K562 (cell line): ENCODE results near the gene MAD1L1. TPM values are rescaled to one million over a fixed set of nuclear protein-coding genes. Genes with fewer than 3 reads are reported as not detected.
A peak's percentile ranks its signal among the peaks of the same experiment; 100 is the strongest.

ENCODE experiments used
- ATAC-seq: fragments of 200-7000 bp; cut with Tn5 transposase; 3 replicates; pipeline ENCODE4 v1.9.1; 2020; ENCODE audit warnings: moderate library complexity
- BruUV-seq: library from RNA; stranded (reverse); fragments of 400-500 nt; replicated peaks from 2 replicates; lab custom pipeline; 2021; lab: Mats Ljungman, UMichigan
- CTCF ChIA-PET: fragments of 300-600 bp; formaldehyde crosslinking; extraction: SDS; loops from one replicate; lab custom pipeline; 2021; ENCODE audit warnings: low intra/inter-chr PET ratio; lab: Yijun Ruan, JAX
- POLR2A ChIA-PET: fragments of 300-600, 350-650 bp; sonication (Branson Sonifier 250); formaldehyde crosslinking; extraction: SDS; loops from one replicate; lab custom pipeline; 2021; ENCODE audit warnings: antibody characterized with exemption, inconsistent platforms; lab: Yijun Ruan, JAX
- DNase-seq, 4 experiments: peaks; one replicate each; pipeline versions ENCODE4 v3.0.0 to v3.0.0-alpha.2; 2011 to 2018; ENCODE audit warnings: low spot score in 3 of 4, mixed read lengths in 3 of 4; ENCODE audit errors: extremely low read depth in 1 of 4
- FAIRE-seq: peaks from 2 replicates; lab custom pipeline; 2011; peaks lifted over from hg19 to GRCh38; lab: Jason Lieb, UNC
- H2AFZ ChIP-seq: 2 replicates; pipeline ENCODE4 v1.6.0; 2011; ENCODE audit warnings: low read depth, low read length, control low read depth, inconsistent platforms
- H3K27ac ChIP-seq: fragments of 200-600 bp; 3 replicates; pipeline ENCODE4 v1.8.0; 2011; ENCODE audit warnings: low read depth, mild to moderate bottlenecking, control low read depth, inconsistent platforms, low read length, moderate library complexity, mixed read lengths; ENCODE audit errors: extremely low read depth
- H3K27me3 ChIP-seq, 2 experiments: fragments of 300-600 bp in 1 of 2; 2 replicates in 1 of 2; 3 replicates in 1 of 2; pipeline versions ENCODE4 v1.6.0 to v1.8.0; 2011; ENCODE audit warnings: inconsistent platforms in 2 of 2, low read length in 2 of 2, mild to moderate bottlenecking in 1 of 2, mixed read lengths in 1 of 2, moderate library complexity in 1 of 2; ENCODE audit not compliant: control insufficient read depth in 2 of 2, insufficient read depth in 2 of 2
- H3K36me3 ChIP-seq: fragments of 300-600 bp; 3 replicates; pipeline ENCODE4 v1.8.0; 2011; ENCODE audit warnings: mild to moderate bottlenecking, low read length, inconsistent platforms; ENCODE audit not compliant: control insufficient read depth, insufficient read depth
- H3K4me1 ChIP-seq, 2 experiments: fragments of 200-600 bp in 1 of 2; replicated peaks in 1 of 2; 2 replicates in 1 of 2; 3 replicates in 1 of 2; pipeline versions ENCODE4 v1.5.1 to v1.8.0; 2011; ENCODE audit warnings: inconsistent platforms in 2 of 2, low read length in 2 of 2, mild to moderate bottlenecking in 1 of 2, mixed read lengths in 1 of 2, moderate library complexity in 1 of 2; ENCODE audit not compliant: control insufficient read depth in 2 of 2, insufficient read depth in 2 of 2
- H3K4me2 ChIP-seq: 2 replicates; pipeline ENCODE4 v1.6.1; 2011; ENCODE audit warnings: low read length, control low read depth, inconsistent platforms, mixed read lengths; ENCODE audit not compliant: insufficient read depth
- H3K4me3 ChIP-seq: fragments of 200-600 bp; sonication (generic), shearing (Covaris generic); 2 replicates; pipeline ENCODE4 v1.5.1; 2016; ENCODE audit warnings: control low read depth, inconsistent platforms
- H3K79me2 ChIP-seq: fragments of 200-600 bp; 3 replicates; pipeline ENCODE4 v1.8.0; 2011; ENCODE audit warnings: low read length, inconsistent platforms; ENCODE audit not compliant: control insufficient read depth, insufficient read depth
- H3K9ac ChIP-seq, 2 experiments: 2 replicates each; pipeline versions ENCODE4 v1.6.0 to v1.6.1; 2011; ENCODE audit warnings: low read depth in 2 of 2, low read length in 2 of 2, control low read depth in 1 of 2, inconsistent platforms in 1 of 2, mild to moderate bottlenecking in 1 of 2, mixed read lengths in 1 of 2; ENCODE audit not compliant: insufficient read depth in 1 of 2
- H3K9me1 ChIP-seq: one replicate; pipeline ENCODE4 v1.6.0; 2011; ENCODE audit warnings: inconsistent platforms, mild to moderate bottlenecking, low read length, moderate library complexity; ENCODE audit not compliant: control insufficient read depth, insufficient read depth
- H3K9me3 ChIP-seq: replicated peaks from 2 replicates; pipeline ENCODE4 v1.5.1; 2011; ENCODE audit warnings: low read depth, low read length, inconsistent platforms; ENCODE audit not compliant: control insufficient read depth, insufficient read depth
- H4K20me1 ChIP-seq: replicated peaks from 2 replicates; pipeline ENCODE4 v1.6.1; 2011; ENCODE audit warnings: low read length, inconsistent platforms, mixed read lengths; ENCODE audit not compliant: control insufficient read depth, insufficient read depth
- BACH1 ChIP-seq: fragments of 200-800 bp; sonication (Bioruptor generic); IDR thresholded peaks from 2 replicates; pipeline ENCODE4 v1.6.1; 2016; ENCODE audit warnings: missing genetic modification characterization, missing compliant biosample characterization
- DDX20 ChIP-seq: fragments of 450-650 bp; IDR thresholded peaks from 2 replicates; pipeline ENCODE4 v1.6.1; 2016; ENCODE audit warnings: missing genetic modification characterization, low read depth, mild to moderate bottlenecking, missing compliant biosample characterization, moderate library complexity
- FUS ChIP-seq: fragments of 200-400 bp; formaldehyde crosslinking; optimal IDR thresholded peaks from 2 replicates; pipeline ENCODE3; 2017; ENCODE audit warnings: low read depth, low read length
- HSF4 ChIP-seq: fragments of 250-450 bp; sonication (Bioruptor Pico); IDR thresholded peaks from 2 replicates; pipeline ENCODE4 v2.1.2; 2022; ENCODE audit warnings: mild to moderate bottlenecking, moderate library complexity, borderline replicate concordance
- MAFG ChIP-seq: fragments of 450-650 bp; conservative IDR thresholded peaks from 2 replicates; pipeline ENCODE4 v1.6.1; 2016; ENCODE audit warnings: missing genetic modification characterization, missing compliant biosample characterization
- MCM2 ChIP-seq: fragments of 450-650 bp; IDR thresholded peaks from 2 replicates; pipeline ENCODE4 v1.6.1; 2017; ENCODE audit warnings: low read depth, mild to moderate bottlenecking
- NCOR1 ChIP-seq: fragments of 450-650 bp; IDR thresholded peaks from 2 replicates; pipeline ENCODE4 v1.6.1; 2016; ENCODE audit warnings: mild to moderate bottlenecking, moderate library complexity
- PHB ChIP-seq: fragments of 250-450 bp; sonication (Bioruptor Pico); IDR thresholded peaks from 2 replicates; pipeline ENCODE4 v1.5.0; 2021
- PYGO2 ChIP-seq: fragments of 450-650 bp; IDR thresholded peaks from 2 replicates; pipeline ENCODE4 v1.6.1; 2016; ENCODE audit warnings: mild to moderate bottlenecking, missing genetic modification characterization, moderate library complexity, missing compliant biosample characterization
- STAT5A ChIP-seq: IDR thresholded peaks from 2 replicates; pipeline ENCODE4 v1.6.1; 2012; ENCODE audit warnings: low read length, inconsistent platforms, borderline replicate concordance
- ZNF274 ChIP-seq: IDR thresholded peaks from 2 replicates; pipeline ENCODE4 v1.6.1; 2011; ENCODE audit warnings: low read depth, mild to moderate bottlenecking, low read length, moderate library complexity, borderline replicate concordance
- ZNF384 ChIP-seq: IDR thresholded peaks from 2 replicates; pipeline ENCODE4 v1.6.1; 2012; ENCODE audit warnings: low read depth, low read length, improper control_type of control experiment
- WGBS: fragments of 100-300 bp; shearing (Covaris generic); methylation state at CpG from one replicate; pipeline ENCODE4 v1.1.6; 2016; ENCODE audit warnings: low coverage, mixed read lengths; ENCODE audit not compliant: insufficient coverage; ENCODE audit errors: missing lambda C conversion rate; 5-methylcytosine and 5-hydroxymethylcytosine counted together
- in situ Hi-C: fragments of 300-500 bp; cut with MboI; formaldehyde crosslinking; loops from 4 replicates; pipeline ENCODE4 v1.15.0; 2018; ENCODE audit warnings: inconsistent platforms, mixed read lengths
- intact Hi-C: fragments of 100-400 bp; cut with micrococcal nuclease; formaldehyde crosslinking; loops from 2 replicates; pipeline ENCODE4 v1.14.2; 2022
- polyA plus RNA-seq, 8 experiments: library from polyadenylated mRNA; depleted of rRNA in 4 of 8; stranded (reverse) in 5 of 8; unstranded in 3 of 8; fragments of >200 nt; fragmentation: Nextera tagmentation in 2 of 8; fragmentation: Illumina TruSeq in 1 of 8; extraction: Ambion mirVana in 2 of 8; extraction: Trizol in 1 of 8; gene quantifications; 2 replicates each; pipeline versions ENCODE4 v1.2.1 to v1.2.3, GENCODE V29; 2011 to 2014; ENCODE audit warnings: inconsistent platforms in 1 of 8, missing spikeins in 1 of 8
- total RNA-seq, 7 experiments: library from RNA; depleted of rRNA in 6 of 7; stranded (reverse); fragments of >200 nt in 6 of 7; fragmentation: Illumina TruSeq in 2 of 7; extraction: Trizol in 2 of 7; gene quantifications; 2 replicates each; pipeline versions ENCODE4 v1.2.1 to v1.2.3, GENCODE V29; 2011 to 2021; ENCODE audit warnings: low replicate concordance in 1 of 7

MAD1L1 gene
- total and polyA plus RNA-seq, 9 of the 15 experiments (the other 6 are each of a cell fraction or from before 2014, with no cell fraction given), result 1.7 to 89.7 (median 18.0) TPM

- TF ChIP-seq MCM2, result no peak
Measured at GRCh38 chr7:2000153-2000687, 232.5 kb downstream of the MAD1L1 start (continued).

GRCh38 chr7:1999278-1999984, 233.3 kb downstream of the MAD1L1 start:
- Histone ChIP-seq H4K20me1 (no peaks in the 10 kb centered on the region), H3K9ac (peak overlapping the region in 1 of 2 experiments; percentile 43; a peak in 2 of 4 replicates), H3K4me3 (no peak overlapping the region), H3K4me2 (no peak overlapping the region), H3K27ac (no peak overlapping the region), H3K36me3 (peaks cover 3% of the 10 kb centered on the region; the same call in 1 of the 3 replicates), H3K4me1 (peaks cover 0 to 65% of the 10 kb centered on the region in 2 experiments; a peak in 2 of 5 replicates), H3K27me3 (no peaks in the 10 kb centered on the region), H3K9me3 (no peaks in the 10 kb centered on the region), H3K79me2 (no peaks in the 10 kb centered on the region), H2AFZ (no peak overlapping the region), H3K9me1 (peaks cover 2% of the 10 kb centered on the region)
- BruUV-seq, result no TSS peak
- in situ Hi-C loops (no loop called here), intact Hi-C loops (no loop called here)
- WGBS, result 87% methylated on average over 20 of the region's 21 CpGs
- ChIA-PET CTCF (no interaction called here), POLR2A (no interaction called here)
- DNase-seq, result no peak
- FAIRE-seq, result no peak
- ATAC-seq, result no peak
- no peak for TF ChIP-seq HSF4 (CRISPR knock-in tag)

GRCh38 chr7:1998146-1998545, 234.6 kb downstream of the MAD1L1 start:
- no peak for FAIRE-seq
- H3K4me2 ChIP-seq, result no peak overlapping the region
- intact Hi-C loops (no loop called here), in situ Hi-C loops (no loop called here)
- BruUV-seq, result no TSS peak
- no peaks in the 10 kb centered on the region for H3K79me2 ChIP-seq
- TF ChIP-seq NCOR1, result no peak
- no peak for TF ChIP-seq ZNF274
- no peak for TF ChIP-seq STAT5A
- no peak for TF ChIP-seq FUS
- TF ChIP-seq BACH1 (tag), result no peak
- no peak for TF ChIP-seq PHB (CRISPR knock-in tag)
- no peak for TF ChIP-seq PYGO2 (tag)
- no peak for TF ChIP-seq DDX20
- TF ChIP-seq ZNF384, result no peak
- no peak for TF ChIP-seq MAFG (tag)
- no peaks in the 10 kb centered on the region for H3K27me3 ChIP-seq
- peaks cover 0 to 52% of the 10 kb centered on the region in 2 experiments; a peak in 2 of 5 replicates for H3K4me1 ChIP-seq
- H2AFZ ChIP-seq, result no peak overlapping the region
- H3K36me3 ChIP-seq, result no peaks in the 10 kb centered on the region
- peaks cover 2% of the 10 kb centered on the region for H3K9me1 ChIP-seq
- POLR2A ChIA-PET, result no interaction called here
- no peaks in the 10 kb centered on the region for H4K20me1 ChIP-seq
- H3K4me3 ChIP-seq, result no peak overlapping the region
- no peak for DNase-seq
- no peaks in the 10 kb centered on the region for H3K9me3 ChIP-seq
- peak overlapping the region in 1 of 2 experiments; percentile 68; a peak in 1 of 4 replicates for H3K9ac ChIP-seq
- H3K27ac ChIP-seq, result no peak overlapping the region
- no peak for ATAC-seq
- WGBS, result 72% methylated on average over 5 of the region's 10 CpGs
- CTCF ChIA-PET, result no interaction called here
